HG03432 (cell line): Measurements from ENCODE around the gene FLOT1.

ENCODE experiments used
- ATAC-seq: cut with Tn5 transposase; IDR thresholded peaks from one replicate; pipeline ENCODE4 v1.9.1; 2021; ENCODE audit warnings: mild to moderate bottlenecking, moderate library complexity; ENCODE audit not compliant: unreplicated experiment

FLOT1 gene

GRCh38 chr6:30742316-30743098, at the start of gene FLOT1:
FLOT1 (minus strand) TSS chr6:30742687; CDS start chr6:30742189, 498 bp downstream.
- ATAC-seq = peak; percentile 76

- no peak for ATAC-seq
Observed at GRCh38 chr6:30790724-30791383, 48.4 kb upstream of the FLOT1 start.

- no peak for ATAC-seq
Observed at GRCh38 chr6:30789606-30790005, 47.1 kb upstream of the FLOT1 start.

GRCh38 chr6:30787954-30788353, 45.5 kb upstream of the FLOT1 start:
- ATAC-seq = no peak

- ATAC-seq = no peak
Observed at GRCh38 chr6:30782425-30783014, 40.0 kb upstream of the FLOT1 start.

GRCh38 chr6:30781743-30782424, 39.4 kb upstream of the FLOT1 start:
- ATAC-seq = no peak

- ATAC-seq = no peak
Observed at GRCh38 chr6:30781395-30781742, 38.9 kb upstream of the FLOT1 start.

GRCh38 chr6:30780642-30780920, 38.1 kb upstream of the FLOT1 start:
- ATAC-seq = no peak

- ATAC-seq = no peak
Observed at GRCh38 chr6:30779850-30780641, 37.6 kb upstream of the FLOT1 start.

GRCh38 chr6:30778001-30778635, 35.6 kb upstream of the FLOT1 start:
- no peak for ATAC-seq

- ATAC-seq = no peak
Observed at GRCh38 chr6:30777155-30777485, 34.6 kb upstream of the FLOT1 start.

GRCh38 chr6:30776390-30777154, 34.1 kb upstream of the FLOT1 start:
- ATAC-seq = no peak

- no peak for ATAC-seq
Observed at GRCh38 chr6:30775104-30775503, 32.6 kb upstream of the FLOT1 start.

GRCh38 chr6:30774701-30775100, 32.2 kb upstream of the FLOT1 start:
- no peak for ATAC-seq

- no peak for ATAC-seq
Observed at GRCh38 chr6:30770592-30770991, 28.1 kb upstream of the FLOT1 start.

GRCh38 chr6:30769853-30770524, 27.5 kb upstream of the FLOT1 start:
- no peak for ATAC-seq

GRCh38 chr6:30769088-30769852, 26.8 kb upstream of the FLOT1 start:
- no peak for ATAC-seq

GRCh38 chr6:30768634-30769087, 26.2 kb upstream of the FLOT1 start:
- no peak for ATAC-seq

GRCh38 chr6:30767944-30768301, 25.4 kb upstream of the FLOT1 start:
- no peak for ATAC-seq
